NT2/D1 (cell line): Measurements from ENCODE around the gene LAPTM5.

Experiments
- DNase-seq: peaks from one replicate; pipeline ENCODE4 v3.0.0-alpha.2; 2011; ENCODE audit warnings: low read depth, low spot score
- H3K27me3 ChIP-seq: 2 replicates; pipeline ENCODE4 v1.6.0; 2011; ENCODE audit warnings: mild to moderate bottlenecking; ENCODE audit not compliant: insufficient read length, insufficient read depth
- H3K36me3 ChIP-seq: 2 replicates; pipeline ENCODE4 v1.6.1; 2011; ENCODE audit warnings: mild to moderate bottlenecking, low read length, mixed read lengths; ENCODE audit not compliant: insufficient read depth, insufficient read length
- H3K4me1 ChIP-seq: 2 replicates; pipeline ENCODE4 v1.5.1; 2011; ENCODE audit not compliant: insufficient read depth, insufficient read length
- H3K4me3 ChIP-seq: 2 replicates; pipeline ENCODE4 v1.5.1; 2011; ENCODE audit warnings: low read depth; ENCODE audit not compliant: insufficient read length
- H3K9ac ChIP-seq: 2 replicates; pipeline ENCODE4 v1.6.0; 2011; ENCODE audit warnings: low read depth; ENCODE audit not compliant: insufficient read length
- H3K9me3 ChIP-seq: 2 replicates; pipeline ENCODE4 v1.5.1; 2011; ENCODE audit warnings: mild to moderate bottlenecking, low read length; ENCODE audit not compliant: insufficient read depth
- SUZ12 ChIP-seq: IDR thresholded peaks from 2 replicates; pipeline ENCODE4 v1.6.1; 2011; ENCODE audit not compliant: insufficient read length, insufficient read depth; ENCODE audit errors: extremely low read depth
- YY1 ChIP-seq: IDR thresholded peaks from 2 replicates; pipeline ENCODE4 v1.6.1; 2011; ENCODE audit not compliant: insufficient read length, insufficient read depth
- ZNF274 ChIP-seq: IDR thresholded peaks from 2 replicates; pipeline ENCODE4 v1.6.1; 2011; ENCODE audit warnings: mild to moderate bottlenecking, low read depth, low read length

Gene LAPTM5

DNA sequence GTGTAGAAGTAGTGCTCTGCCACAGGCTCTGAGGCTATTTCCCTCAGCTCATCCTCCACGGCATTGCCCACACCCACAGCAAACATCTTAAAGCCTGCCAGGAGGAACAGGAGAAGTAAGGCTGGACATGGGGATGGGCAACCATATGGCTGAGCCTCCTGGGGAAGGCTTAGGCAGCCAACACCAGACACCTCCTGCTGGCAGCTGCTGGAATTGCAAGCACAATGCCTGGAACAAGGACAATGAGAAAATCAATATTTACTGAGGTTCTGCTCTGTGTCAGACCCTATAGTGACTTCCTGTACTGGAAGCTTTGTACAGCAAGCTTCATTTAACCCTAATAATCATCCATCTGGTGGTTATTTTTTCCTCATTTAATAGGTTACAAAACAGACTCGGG, 42.4 kb downstream of the LAPTM5 start:
- Histone ChIP-seq H3K36me3 (no peaks in the 10 kb centered on the region), H3K9me3 (peaks cover 15% of the 10 kb centered on the region)
- no peak for DNase-seq

DNA sequence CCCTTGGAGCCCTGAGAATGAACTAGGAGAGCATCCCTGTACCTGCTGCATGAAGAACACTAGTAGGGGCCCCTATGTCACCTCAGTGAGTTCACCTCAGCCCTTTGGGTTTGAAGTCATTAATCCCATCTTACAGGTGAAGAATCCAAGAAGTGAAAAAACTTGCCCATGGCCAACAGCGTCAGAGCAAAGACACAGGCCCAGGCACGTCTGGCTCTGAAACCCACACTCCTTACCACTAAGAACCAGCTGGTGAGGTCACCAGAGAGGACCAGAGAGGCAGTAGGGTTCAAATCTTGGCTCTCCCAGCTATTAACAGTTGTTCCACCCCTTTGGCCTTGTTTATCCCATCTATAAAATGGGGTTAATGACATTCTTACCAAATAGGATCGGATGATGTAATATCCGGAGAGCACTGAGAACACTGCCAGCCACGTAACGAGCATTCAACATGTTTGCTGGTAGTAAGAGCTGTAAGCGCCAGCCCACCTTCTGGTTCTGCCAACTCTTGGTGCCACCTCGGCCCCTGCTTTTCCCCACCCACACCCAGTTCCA, 43.0 kb downstream of the LAPTM5 start:
- Histone ChIP-seq H3K4me1 (peaks cover 7% of the 10 kb centered on the region), H3K9me3 (peaks cover 15% of the 10 kb centered on the region), H3K27me3 (no peaks in the 10 kb centered on the region), H3K36me3 (no peaks in the 10 kb centered on the region), H3K4me3 (no peak overlapping the region), H3K9ac (no peak overlapping the region)
- DNase-seq, result no peak
- TF ChIP-seq ZNF274, result no peak
- TF ChIP-seq SUZ12, result no peak
- TF ChIP-seq YY1, result no peak

More for the DNA sequence above, 42.4 kb downstream of the LAPTM5 start:
- Histone ChIP-seq H3K9ac (no peak overlapping the region), H3K4me1 (peaks cover 11% of the 10 kb centered on the region), H3K4me3 (no peak overlapping the region), H3K27me3 (peaks cover 4% of the 10 kb centered on the region)
- TF ChIP-seq SUZ12, result no peak
- no peak for TF ChIP-seq YY1
- no peak for TF ChIP-seq ZNF274

DNA sequence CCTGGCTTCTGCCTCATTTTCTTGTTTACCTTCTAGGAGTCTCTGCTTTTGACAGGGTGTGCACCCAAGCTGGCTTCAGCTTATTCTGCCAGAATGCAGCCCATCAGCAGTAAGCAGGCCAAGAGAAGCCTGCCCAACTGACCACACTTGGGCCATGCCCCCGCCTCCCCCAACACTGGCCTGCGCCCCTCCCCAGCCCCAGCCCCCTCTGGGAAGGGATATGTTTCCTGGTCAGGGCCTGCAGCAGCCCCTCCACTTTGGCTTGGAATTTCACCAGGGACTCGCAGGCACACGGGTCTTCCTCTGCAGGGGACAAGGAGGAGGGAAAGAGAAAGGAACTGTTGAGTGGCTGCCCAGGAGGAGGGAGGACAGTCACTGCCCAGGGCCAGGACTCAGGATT, 43.5 kb downstream of the LAPTM5 start:
- Histone ChIP-seq H3K4me3 (no peak overlapping the region), H3K9ac (no peak overlapping the region), H3K9me3 (peaks cover 15% of the 10 kb centered on the region), H3K27me3 (no peaks in the 10 kb centered on the region), H3K36me3 (no peaks in the 10 kb centered on the region), H3K4me1 (peaks cover 4% of the 10 kb centered on the region)
- TF ChIP-seq YY1 (no peak), SUZ12 (no peak)
- no peak for DNase-seq

DNA sequence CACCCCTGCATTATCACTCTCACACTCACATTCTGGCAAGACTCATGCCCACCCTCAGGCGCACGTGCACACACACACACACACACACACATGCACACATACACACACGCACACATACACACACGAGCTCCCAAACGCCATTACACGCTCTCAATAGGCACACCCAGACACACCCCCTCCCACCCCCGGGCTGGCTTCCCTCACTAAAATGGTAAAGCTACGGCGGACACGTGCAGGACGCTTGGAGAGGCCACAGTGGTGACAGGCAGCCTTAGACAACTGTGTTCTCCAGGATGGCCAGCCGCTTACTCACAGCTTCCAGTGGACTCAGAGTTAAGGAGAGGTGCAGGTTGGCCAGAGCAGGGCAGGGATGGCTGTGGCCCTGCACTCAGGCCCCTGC, 44.3 kb downstream of the LAPTM5 start:
- Histone ChIP-seq H3K27me3 (no peaks in the 10 kb centered on the region), H3K4me3 (no peak overlapping the region), H3K9me3 (peaks cover 15% of the 10 kb centered on the region), H3K9ac (no peak overlapping the region), H3K4me1 (peaks cover 4% of the 10 kb centered on the region), H3K36me3 (no peaks in the 10 kb centered on the region)
- no peak for DNase-seq
- TF ChIP-seq ZNF274, result no peak
- TF ChIP-seq SUZ12, result no peak
- TF ChIP-seq YY1, result no peak

DNA sequence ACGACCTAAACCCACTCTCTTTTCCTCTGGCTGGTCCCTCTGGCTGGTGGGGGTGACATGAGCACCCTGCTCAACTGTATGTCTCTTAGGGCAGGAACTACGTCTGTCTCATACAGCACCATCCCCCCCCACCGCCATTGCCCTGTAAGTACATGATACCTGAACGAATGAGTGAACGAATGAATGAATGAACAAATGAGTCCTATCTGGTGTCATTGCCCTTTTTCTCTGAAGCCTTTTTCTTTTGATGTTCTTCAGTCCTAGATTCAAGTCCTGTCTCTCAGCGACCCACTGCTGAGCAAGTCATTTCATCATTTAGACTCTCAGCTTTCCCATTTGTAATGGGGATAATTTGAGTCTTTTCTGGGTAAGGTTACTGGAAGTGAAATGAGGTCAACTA, 45.0 kb downstream of the LAPTM5 start:
- Histone ChIP-seq H3K27me3 (no peaks in the 10 kb centered on the region), H3K9me3 (peaks cover 15% of the 10 kb centered on the region), H3K36me3 (no peaks in the 10 kb centered on the region), H3K4me1 (peaks cover 8% of the 10 kb centered on the region), H3K9ac (no peak overlapping the region), H3K4me3 (no peak overlapping the region)
- DNase-seq, result no peak
- TF ChIP-seq YY1 (no peak), ZNF274 (no peak), SUZ12 (no peak)

DNA sequence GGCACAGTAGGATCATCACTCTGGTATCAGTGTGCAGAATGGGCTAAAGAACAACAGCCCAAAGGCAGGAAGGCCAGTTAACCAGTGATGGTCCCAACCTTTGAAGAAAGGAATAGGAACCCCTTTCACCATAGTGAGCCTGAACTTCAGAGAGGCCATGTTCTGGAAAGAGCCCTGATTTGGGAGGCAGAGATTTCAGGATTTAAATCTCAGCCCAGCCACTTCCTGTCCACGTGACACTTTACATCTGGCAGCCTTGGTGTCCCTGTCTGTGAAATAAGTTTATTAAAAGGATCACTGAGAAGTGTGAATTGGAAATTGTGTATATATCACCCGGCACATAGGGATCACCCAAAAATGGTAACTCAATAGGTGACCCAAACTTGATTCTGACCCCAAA, 47.2 kb downstream of the LAPTM5 start:
- no peak for DNase-seq
- Histone ChIP-seq H3K4me3 (no peak overlapping the region), H3K9me3 (peaks cover 7% of the 10 kb centered on the region), H3K4me1 (peaks cover 9% of the 10 kb centered on the region), H3K27me3 (no peaks in the 10 kb centered on the region), H3K36me3 (no peaks in the 10 kb centered on the region), H3K9ac (no peak overlapping the region)
- TF ChIP-seq ZNF274, result no peak
- no peak for TF ChIP-seq YY1
- TF ChIP-seq SUZ12, result no peak

DNA sequence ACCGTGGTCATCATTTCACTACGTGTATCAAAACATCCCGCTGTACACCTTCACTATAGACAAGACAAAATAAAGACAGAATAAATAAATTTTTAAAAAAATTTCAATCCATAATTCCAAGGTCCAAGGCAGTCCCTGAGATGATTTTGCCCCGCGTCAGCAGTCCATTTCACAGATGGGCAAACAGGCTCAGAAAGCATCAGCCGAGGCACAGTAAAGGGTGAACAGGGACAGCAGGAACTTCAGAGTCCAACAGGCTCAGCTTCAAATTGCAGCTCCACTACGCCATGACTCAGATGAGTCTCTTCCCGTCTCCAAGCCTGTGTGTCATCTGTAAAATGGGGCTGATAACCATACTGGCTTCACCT, 49.2 kb downstream of the LAPTM5 start:
- H3K27me3 ChIP-seq, result no peaks in the 10 kb centered on the region
- H3K36me3 ChIP-seq, result no peaks in the 10 kb centered on the region
- no peak overlapping the region for H3K4me3 ChIP-seq
- no peaks in the 10 kb centered on the region for H3K9me3 ChIP-seq
- DNase-seq, result no peak
- H3K9ac ChIP-seq, result no peak overlapping the region
- no peak for TF ChIP-seq ZNF274
- no peak for TF ChIP-seq YY1
- TF ChIP-seq SUZ12, result no peak
- H3K4me1 ChIP-seq, result peaks cover 6% of the 10 kb centered on the region
